ENCODE results near the gene PDE3B.
"Not testable (repeated sequence)": the region's sequence is repeated elsewhere in the genome, so short reads cannot be mapped to it uniquely, and the experiment has no call there.

The PDE3B gene

DNA sequence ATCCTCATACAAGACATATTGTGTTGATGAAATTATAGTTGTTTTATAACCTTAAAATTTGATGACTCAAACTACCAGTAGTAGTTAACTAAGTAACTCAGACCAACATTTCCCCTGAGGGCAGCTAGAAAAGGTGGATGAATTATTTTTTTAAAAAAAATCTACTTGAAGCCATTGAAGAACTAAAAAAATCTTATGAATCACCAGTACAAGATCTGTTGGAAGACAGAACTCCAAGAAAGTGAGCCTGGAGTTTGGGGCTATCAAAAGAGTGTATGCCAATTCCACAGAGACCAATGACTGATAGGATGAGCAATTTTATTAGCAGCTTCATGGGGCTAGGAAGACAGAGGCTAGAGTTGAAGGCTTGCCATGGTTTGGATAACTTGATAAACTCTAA, 176.0 kb downstream of the PDE3B start:
- no peak for DNase-seq

DNA sequence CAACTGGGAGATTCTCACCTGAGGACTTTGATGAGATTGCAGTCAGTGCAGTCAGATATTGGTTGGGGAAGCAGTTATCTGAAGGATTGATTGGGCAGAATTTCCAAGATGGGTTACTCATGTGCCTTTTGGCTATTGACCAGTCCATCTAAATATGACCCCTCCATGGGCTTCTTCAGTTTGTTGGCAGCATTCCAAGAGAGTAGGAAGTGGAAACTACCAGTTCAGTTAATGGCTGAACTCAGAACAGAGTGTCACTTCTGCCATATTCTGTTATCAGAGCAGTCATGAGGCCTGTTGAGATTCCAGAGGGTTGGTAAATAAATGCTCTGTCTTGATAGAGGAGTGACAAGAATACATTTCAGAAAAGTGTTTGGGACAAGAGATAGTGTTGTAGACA, 177.4 kb downstream of the PDE3B start:
- DNase-seq: no peak

DNA sequence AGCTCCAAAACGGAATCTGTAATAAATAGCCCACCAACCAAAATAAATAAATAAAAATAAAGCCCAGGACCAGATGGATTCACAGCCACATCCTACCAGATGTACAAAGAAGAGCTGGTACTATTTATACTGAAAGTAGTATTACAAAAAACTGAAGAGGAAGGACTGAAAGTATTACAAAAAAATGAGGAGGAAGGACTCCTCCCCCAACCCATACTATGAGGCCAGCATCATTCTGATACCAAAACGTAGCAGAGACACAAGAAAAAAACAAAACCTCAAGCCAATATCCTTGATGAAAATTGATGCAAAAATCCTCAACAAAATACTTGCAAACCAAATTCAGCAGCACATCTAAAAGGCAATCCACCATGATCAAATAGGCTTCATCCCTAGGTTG, 183.0 kb downstream of the PDE3B start:
- no peak for DNase-seq

DNA sequence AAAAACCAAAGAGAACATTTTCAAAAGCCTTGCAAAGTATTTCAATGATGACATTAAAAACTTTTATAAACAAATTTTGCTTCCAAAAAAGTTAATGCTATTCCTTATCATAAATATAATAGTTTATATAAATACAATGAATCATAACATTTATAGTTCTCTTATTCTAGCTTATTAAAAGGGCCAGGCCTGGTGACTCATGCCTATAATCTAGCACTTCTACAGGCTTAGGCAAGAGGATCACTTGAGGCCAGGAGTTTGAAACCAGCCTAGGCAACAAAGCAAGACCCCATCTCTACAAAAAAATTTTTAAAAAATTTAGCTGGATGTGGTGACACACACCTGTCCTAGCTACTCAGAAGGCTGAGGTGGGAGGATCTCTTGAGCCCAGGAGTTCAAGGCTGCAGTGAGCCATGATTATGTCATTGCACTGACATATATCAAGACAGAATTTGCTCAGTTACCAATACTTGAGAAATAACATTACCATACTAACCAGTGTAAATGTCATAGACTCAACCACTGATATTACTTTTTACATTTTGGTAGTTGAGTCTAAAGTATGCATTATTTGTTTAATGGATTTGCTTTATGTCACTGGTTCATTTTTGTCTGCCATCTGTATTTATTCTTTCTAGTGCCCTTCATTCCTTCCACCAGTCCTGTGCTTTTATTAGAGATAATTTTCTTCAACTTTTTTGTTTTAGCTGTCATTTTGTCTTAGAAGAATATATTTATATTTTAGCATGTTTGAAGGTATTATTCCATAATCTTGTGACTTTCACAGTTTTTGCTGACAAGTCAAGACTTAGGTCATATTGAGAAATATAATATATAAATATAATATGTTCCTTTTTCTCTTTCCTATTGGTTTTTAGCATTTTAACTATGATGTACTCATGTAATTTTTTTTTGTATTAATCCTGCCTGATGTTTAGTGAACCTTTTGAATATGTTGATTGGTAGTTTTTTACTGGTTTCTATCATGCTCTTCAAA, 192.2 kb downstream of the PDE3B start:
- DNase-seq: no peak

DNA sequence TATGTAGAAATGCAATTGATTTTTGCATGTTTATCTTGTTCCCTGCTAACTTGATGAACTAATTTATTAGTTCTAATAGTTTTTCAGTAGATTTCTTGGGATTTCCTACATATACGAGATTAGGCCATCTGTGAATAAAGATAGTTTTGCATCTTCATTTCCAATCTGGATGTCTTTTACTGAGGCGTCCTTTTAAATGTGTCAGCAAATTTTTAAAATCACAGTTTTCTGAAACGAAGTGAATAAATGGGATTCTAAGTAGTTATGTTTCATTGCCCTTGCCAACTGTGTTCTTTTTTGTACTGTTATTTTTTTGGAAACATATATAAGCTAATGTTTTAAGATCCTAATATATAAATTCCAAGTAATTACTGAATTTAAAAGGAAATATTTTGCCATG, 198.4 kb downstream of the PDE3B start:
- no peak for DNase-seq

DNA sequence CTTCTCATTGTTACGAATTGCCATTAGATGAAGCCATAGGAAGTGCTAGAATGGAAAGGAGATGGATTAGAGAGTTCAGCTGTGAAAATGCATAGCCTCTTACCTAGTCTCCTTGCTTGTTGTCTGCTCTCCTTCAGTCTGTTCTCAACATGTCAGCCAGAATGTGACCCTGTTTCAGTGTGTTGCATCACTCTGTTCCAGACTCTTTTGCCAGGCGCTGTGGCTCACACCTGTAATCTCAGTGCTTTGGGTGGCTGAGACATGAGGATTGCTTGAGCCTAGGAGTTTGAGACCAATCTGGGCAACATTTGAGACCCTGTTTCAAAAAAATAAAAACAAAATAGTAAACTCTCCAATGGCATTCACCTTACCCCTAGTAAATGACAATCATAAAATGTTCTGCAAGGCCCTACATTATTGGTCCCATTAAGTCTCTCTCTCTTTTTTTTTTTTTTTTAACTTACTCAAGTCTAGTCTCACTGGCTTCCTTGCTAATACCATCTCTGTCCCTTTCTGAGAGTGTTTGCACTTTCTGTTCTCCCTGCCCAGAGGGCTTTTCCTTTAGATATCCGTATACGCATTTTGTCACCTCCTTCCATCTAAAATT, 209.1 kb downstream of the PDE3B start:
- no peak for DNase-seq

DNA sequence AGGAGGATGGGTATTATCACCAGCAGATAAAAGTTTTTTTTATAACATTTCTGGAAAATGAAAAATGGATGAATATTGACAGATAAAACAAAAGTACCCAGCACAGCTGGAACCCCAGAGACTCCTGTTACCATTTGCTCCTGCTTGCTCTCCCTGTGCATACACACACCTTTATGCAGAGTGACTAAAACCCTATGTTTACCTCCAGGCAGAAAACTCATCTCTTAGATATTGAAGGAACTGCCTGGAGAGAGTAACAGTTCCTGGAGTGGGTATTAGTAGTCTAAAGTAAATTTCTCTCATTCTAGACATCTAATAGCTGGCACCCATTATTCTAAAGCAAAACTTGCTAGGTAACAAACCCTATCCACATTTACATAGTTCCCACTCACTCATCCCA, 210.5 kb downstream of the PDE3B start:
- DNase-seq: no peak

DNA sequence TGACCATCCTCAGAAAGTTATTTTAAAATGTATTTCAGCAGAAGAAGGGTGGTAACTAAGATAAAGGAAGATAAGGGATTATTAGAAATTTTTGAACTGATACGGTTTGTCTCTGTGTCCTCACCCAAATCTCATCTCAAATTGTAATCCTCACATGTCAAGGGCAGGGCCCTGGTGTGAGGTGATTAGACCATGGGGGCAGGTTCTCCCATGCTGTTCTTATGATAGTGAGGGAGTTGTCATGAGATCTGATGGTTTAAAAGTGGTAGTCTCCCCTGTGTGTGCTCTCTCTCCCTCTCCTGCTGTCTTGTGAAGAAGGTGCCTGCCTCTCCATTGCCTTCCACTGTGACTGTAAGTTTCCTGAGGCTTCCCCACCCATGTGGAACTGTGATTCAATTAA, 212.3 kb downstream of the PDE3B start:
- no peak for DNase-seq

DNA sequence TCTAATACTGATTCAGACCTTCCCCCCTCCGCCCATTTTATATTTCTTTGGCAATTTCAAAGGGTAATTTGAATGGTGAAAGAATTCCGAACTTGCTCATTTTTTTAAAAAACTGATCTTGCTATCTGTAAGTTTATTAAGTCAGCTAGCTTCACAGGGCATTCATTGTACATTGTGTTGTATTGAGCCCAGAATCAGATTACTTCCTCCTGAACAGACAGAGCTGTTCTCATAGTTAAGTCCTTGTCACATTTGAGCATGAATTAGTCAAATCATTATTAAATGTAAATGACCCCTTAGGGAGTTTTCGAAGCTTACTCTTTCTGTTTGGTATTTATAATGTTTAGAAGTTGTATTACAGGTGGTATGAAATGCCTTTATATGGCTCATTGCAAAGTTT, 214.0 kb downstream of the PDE3B start:
- no peak for DNase-seq

DNA sequence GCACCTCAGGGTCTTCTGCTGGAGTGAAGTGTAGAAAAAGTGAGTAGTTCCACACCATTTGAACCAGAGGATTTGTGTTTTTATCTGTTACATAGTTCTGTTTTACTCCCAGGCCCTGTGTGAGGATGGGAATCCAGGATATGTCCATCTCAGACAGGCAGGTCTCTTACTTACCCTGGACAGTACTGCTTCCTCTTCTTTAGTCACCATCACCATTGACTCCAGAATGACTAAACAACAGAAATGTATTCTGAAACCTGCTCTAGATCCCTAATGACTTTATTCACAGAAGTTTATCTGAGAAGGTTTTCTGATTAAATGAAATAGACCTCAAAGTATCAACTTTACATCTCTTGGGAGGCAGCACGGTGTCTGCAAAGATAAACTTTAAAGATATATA, 214.8 kb downstream of the PDE3B start:
- DNase-seq: no peak

DNA sequence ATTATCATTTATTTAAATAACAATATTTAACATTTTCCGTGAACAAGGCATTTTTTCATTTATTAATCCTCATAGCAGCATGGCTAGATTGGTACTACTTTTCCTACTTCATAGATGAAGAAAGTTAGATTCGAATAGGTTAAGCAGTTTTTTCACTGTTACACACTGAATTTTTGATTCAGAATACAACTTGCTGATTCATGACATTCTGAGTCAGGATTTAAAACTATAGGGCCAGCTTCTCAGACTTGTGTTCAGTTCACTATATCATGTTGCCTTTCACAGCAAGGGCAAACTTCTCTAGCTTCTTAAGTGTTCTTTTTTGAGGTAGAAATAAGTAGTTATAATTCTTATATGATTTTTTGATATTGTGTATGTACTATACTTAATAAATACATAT, 216.9 kb downstream of the PDE3B start:
- DNase-seq: no peak

DNA sequence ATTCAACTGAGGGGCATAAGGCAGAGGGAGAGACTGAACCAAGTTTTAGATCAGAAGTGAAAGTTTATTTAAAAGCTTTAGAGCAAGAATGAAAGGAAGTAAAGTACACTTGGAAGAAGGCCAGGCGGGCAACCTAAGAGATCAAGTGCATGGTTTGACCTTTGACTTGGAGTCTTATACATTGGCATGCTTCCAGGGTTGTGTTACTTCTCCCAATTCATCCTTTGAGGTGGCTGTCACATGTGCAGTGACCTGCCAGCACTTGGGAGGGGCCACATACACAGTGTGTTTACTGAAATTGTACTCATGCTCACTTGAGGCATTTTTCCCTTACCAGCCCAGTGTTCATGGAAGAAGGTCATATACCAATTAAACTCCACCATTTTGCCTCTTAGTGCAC, 218.1 kb downstream of the PDE3B start:
- peak; percentile 46 for DNase-seq

DNA sequence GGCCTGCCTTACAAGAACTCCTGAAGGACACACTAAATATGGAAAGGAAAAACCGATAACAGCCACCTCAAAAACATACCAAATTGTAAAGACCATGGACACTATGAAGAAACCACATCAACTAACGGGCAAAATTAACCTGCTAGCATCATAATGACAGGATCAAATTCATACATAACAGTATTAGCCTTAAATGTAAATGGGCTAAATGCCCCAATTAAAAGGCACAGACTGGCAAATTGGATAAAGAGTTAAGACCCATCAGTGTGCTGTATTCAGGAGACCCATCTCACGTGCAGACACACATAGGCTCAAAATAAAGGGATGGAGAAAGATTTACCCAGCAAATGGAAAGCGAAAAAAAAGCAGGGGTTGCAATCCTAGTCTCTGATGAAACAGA, 220.2 kb downstream of the PDE3B start:
- not testable (repeated sequence) for DNase-seq

DNA sequence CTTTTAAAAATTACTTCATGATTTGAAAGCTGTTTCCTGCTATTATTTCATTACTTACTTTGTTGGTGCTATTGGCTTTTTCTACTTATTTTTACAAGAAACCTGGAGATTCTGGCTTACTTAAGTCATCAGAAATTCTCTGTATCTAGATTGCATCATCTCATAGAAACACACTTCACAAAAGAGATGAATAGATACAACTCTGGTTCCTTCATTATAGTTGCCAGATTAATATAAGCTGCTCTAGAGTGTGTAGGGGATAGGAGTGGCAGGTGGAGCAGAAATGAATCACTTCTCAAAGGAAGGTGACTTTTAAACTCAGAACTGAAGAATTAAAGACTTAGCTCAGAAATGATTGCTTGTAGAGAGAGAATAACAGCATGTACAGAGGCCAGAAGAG, 228.4 kb downstream of the PDE3B start:
- no peak for DNase-seq

DNA sequence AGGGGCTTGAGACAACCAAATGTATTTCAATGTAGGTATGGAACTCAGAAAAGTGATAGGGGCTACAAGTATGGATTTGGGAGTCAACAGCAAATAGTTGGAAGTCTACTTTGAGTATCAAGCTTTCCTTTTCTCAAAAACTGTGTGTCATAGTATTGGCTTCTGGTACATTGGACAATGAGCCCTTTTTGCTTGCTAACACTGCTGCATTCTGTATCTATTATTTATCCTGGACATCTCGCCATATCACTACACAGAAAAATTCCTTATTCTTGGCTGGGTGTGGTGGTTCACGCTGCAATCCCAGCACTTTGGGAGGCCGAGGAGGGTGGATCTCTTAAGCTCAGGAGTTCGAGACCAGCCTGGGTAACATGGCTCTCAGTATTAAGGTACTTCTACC, 230.0 kb downstream of the PDE3B start:
- DNase-seq: no peak

DNA sequence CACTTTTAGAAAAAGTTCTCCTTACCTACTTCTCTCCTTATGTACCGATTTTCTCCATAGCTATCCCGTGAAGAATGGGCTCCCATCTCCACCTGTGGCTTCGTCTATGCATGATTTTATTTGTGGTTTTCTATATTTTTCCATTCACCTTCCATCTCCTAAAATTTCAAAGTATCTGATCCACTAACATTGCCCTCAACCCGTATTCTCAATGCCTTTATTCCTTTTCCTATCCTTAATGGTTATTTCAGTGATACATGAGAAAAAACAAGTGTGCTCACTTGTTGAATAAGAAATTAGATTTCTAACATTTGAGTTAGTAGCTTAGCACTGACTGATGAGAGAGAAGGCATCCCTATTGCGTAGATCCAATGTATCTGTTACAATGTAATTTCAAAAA, 231.6 kb downstream of the PDE3B start:
- no peak for DNase-seq

DNA sequence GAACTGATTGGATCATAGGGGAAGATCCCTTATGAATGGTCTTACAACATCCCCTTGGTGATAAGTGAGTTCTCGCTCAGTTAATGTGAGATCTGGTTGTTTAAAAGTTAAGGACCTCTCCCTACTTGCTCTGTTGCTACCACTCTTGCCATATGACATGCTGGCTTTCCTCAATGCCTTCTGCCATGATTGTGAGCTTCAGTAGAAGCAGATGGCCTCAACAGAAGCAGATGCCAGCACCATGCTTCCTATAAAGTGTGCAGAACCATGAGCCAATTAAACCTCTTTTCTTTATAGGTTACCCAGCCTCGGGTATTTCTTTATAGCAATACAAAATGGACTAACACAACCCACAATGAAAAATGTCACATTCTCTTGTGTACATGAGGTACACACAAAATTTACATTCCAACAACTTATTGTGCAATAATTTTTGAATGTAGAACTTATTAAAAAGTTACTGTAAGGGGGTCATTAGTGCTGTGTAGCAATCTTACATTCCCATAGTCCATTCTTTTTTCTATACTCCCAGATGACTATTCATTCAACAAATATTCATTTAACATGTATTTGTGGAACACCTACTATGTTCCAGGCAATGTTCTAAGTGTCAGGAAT, 238.1 kb downstream of the PDE3B start:
- DNase-seq: no peak

DNA sequence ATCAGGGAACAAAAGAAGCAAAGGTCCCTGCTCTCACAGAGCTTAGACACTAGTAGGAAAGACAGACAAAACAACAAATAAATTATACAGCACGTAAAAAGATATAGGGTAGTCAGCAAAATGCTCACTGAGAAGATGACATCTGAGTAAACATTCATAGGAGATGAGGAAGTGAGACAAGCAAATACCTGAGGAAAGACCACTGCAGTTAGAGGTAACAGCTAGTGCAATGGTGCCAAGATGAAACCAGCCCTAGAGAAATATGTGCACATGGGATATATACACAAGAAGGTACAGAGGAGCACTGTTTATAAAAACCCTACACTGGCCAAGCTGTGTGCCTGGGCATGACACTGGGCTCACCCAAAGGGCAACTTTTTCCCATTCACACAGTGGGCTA, 238.6 kb downstream of the PDE3B start:
- DNase-seq: no peak

DNA sequence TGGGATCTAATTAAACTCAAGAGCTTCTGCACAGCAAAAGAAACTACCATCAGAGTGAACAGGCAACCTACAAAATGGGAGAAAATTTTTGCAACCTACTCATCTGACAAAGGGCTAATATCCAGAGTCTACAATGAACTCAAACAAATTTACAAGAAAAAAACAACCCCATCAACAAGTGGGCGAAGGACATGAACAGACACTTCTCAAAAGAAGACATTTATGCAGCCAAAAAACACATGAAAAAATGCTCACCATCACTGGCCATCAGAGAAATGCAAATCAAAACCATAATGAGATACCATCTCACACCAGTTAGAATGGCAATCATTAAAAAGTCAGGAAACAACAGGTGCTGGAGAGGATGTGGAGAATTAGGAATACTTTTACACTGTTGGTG, 240.1 kb downstream of the PDE3B start:
- DNase-seq: not testable (repeated sequence)

DNA sequence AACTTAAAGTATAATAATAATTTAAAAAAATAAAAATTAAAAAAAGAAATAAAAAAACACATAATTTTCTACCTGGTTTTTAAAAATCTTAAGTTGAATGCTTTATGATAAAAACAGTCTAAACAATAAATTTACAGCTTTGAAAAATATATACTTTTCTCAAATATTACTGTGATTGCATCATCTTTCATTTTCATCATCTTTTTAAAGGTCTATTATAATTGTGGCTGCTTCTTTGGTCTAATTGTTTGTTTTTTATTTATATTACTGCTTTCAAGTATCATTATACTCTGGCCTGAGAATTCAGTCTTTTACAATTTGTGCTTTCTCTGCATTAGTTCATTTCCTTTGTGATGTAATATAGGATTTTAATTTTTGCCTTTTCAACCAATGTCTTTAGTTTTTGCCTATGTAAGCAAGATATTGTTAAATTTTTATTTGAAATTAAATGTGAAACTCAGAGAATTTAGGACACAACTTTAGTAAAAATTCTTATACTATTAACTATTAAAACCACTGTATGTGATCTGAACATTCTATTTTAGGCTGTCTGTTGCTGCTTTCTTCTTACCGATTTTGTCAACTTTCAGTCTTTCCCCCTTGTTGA, 241.2 kb downstream of the PDE3B start:
- no peak for DNase-seq

DNA sequence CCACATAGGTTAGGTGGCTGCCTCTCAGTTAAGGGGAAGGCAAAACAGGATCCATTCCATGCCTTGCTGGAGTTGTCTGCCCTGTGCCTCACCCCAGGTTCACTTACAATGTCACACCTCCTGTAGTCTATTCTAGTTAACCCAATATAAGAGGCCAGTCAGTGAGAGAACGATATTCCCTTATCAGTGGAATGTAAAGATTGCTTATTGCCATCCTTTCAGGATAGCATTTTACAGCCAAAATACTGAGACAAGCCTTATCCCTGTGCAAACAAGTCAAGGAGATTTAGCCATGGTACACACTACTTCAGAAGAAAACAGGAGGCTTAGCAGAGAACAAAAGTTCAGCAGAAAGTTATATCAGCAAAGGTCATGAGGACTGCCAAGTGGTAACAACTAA, 242.9 kb downstream of the PDE3B start:
- DNase-seq: no peak

DNA sequence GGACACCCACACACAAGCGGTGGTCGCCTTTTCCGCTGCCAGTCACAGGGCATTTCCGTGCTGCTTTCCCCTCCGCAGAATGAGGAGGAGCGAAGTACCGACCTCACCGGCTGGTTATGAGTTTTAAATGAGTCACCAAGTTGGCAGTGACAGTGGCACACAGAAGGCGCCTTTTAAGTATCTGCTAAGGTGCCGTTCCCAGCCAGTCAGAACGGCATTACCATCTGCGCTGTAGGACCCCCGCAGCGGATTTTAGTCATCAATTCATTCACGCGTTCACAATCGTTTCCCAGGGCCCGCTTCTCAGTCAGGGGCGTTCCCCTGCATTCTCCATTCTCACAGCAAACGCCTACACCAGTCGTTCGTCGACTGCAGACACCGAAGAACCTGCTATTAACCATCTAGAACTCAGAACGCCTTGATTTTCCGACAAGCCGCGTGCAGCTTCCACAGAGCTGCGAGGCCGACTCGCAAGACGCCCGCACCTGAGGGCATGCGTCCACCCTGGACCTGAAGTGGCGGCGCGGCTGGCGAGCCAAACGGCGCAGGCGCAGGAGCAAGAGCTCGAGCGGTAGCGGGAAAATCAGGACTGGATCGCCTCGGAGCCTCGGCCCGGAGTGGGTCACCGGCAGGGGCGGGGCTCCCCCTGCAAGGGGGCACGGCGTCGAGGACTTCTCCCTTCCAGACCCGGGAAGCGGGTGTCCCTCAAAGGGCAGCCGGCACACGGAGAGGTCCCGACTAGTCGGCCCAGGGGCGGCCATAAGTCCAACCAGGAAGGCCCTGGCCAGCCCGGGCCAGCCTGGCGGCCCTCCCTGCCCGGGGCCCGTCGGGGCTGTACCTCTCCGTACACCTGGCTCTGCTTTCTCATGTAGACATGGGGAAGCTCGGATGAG, 247.8 kb downstream of the PDE3B start:
- DNase-seq: peak; percentile 88
